ENCODE results near the gene SH2D3A. TPM values are rescaled to one million over a fixed set of nuclear protein-coding genes. Genes with fewer than 3 reads are reported as not detected.

Gene SH2D3A
- polyA plus RNA-seq, 1 donor (not counting 4 experiments of a cell fraction or from before 2014, with no cell fraction given): 24.9 TPM

DNA sequence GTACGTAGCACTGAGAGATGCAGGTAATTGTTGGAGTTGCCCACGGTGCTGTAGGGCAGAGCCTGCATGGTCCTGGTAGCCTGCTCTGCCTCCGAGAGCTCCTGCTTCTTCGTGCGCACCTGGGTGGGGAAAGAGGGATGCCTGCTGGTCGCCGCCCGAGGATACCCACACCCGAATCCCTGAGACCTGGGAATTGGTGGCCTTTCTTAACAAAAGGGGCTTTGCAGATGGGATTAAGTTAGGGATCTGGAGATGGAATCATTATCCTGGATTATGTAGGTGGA, 56.2 kb downstream of the SH2D3A start:
- H3K9me3 ChIP-seq (ENCODE audit: control insufficient read depth, low read depth, low read length): no peaks in the 10 kb centered on the region
- TF ChIP-seq, protein P1, sequence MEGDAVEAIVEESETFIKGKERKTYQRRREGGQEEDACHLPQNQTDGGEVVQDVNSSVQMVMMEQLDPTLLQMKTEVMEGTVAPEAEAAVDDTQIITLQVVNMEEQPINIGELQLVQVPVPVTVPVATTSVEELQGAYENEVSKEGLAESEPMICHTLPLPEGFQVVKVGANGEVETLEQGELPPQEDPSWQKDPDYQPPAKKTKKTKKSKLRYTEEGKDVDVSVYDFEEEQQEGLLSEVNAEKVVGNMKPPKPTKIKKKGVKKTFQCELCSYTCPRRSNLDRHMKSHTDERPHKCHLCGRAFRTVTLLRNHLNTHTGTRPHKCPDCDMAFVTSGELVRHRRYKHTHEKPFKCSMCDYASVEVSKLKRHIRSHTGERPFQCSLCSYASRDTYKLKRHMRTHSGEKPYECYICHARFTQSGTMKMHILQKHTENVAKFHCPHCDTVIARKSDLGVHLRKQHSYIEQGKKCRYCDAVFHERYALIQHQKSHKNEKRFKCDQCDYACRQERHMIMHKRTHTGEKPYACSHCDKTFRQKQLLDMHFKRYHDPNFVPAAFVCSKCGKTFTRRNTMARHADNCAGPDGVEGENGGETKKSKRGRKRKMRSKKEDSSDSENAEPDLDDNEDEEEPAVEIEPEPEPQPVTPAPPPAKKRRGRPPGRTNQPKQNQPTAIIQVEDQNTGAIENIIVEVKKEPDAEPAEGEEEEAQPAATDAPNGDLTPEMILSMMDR (optimal IDR thresholded peaks at IDR 0.05 in 1 of 3, IDR thresholded peaks at IDR 0.05 in 1 of 3, conservative IDR thresholded peaks at IDR 0.05 in 1 of 3; ENCODE audit: extremely low read depth in 1 of 3, insufficient read depth in 2 of 3, low read length in 3 of 3): peak in 1 of 3 experiments; percentile 7
- no peak for TF ChIP-seq EZH2 (IDR thresholded peaks at IDR 0.05; ENCODE audit: low read length)
- peaks cover 25% of the 10 kb centered on the region for H3K27me3 ChIP-seq (ENCODE audit: control insufficient read depth, extremely low read depth, insufficient read depth, low read length)
- DNase-seq (ENCODE audit: low read depth, low spot score) (no peak), FAIRE-seq (no peak)
- no peak overlapping the region for H3K27ac ChIP-seq (ENCODE audit: control insufficient read depth, insufficient read depth, low read length)
- no peaks in the 10 kb centered on the region for H4K20me1 ChIP-seq (ENCODE audit: control insufficient read depth, extremely low read depth, insufficient read depth, low read length)
- no peak overlapping the region for H2AFZ ChIP-seq (ENCODE audit: control insufficient read depth, low read length)
- no peak overlapping the region for H3K4me3 ChIP-seq (ENCODE audit: control insufficient read depth in 2 of 3, extremely low read depth in 1 of 3, insufficient read depth in 2 of 3, low read depth in 1 of 3, low read length in 3 of 3)
- no peaks in the 10 kb centered on the region for H3K79me2 ChIP-seq (ENCODE audit: control insufficient read depth, insufficient read depth, low read length)
- no peak overlapping the region for H3K4me2 ChIP-seq (ENCODE audit: control insufficient read depth, extremely low read depth, insufficient read depth, low read depth, low read length)
- dilution Hi-C loops (cut with MboI; ENCODE audit: extremely low pct_ligation_motif_present, low sequenced_read_pairs): no loop called here
- no peaks in the 10 kb centered on the region for H3K9me1 ChIP-seq (ENCODE audit: control insufficient read depth, extremely low read depth, insufficient read depth, low read length)
- H3K4me1 ChIP-seq (ENCODE audit: control insufficient read depth, extremely low read depth, insufficient read depth, low read length): no peaks in the 10 kb centered on the region
- no peaks in the 10 kb centered on the region for H3K36me3 ChIP-seq (ENCODE audit: control insufficient read depth in 2 of 2, extremely low read depth in 1 of 2, insufficient read depth in 2 of 2, low read length in 2 of 2)
- no peak overlapping the region for H3K9ac ChIP-seq (ENCODE audit: control insufficient read depth, extremely low read depth, insufficient read depth, low read length)

DNA sequence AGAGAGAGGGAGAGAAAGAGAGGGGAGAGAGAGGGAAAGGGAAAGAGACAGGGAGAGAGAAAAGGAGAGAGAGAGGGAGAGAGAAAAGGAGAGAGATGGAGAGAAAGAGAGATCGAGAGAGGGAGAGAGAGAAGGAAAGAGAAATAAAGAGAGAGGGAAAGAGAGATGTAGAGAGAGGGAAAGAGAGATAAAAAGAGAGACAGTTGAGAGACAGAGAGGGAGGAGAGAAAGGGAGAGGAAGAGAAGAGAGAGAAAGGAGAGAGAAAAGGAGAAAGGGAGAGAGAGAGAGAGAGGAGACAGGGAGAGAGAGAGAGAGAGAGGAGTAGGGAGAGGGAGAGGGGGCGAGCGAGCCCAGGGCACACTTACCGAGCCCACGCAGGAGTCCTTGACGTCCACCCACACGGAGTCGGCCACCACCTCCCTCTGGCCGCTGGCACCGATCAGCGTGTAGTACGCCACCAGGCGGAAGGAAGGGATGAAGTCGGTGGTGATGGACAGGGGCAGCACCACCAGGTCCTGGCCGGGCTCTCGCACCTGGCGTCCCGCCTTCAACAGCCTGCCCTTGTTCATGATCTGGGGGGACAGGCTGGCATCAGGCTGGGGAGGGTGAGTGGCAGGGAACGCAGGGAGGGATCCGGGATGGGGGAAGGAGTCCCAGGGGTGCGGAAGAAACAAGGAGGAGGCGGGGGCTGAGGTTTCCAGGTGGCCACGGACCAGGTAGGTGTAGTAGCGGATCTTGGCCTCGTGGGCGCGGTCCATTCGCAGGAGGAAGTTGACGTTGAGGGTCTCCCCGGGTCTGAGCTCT, 56.8 kb downstream of the SH2D3A start:
- no peak overlapping the region for H3K4me3 ChIP-seq (ENCODE audit: control insufficient read depth in 2 of 3, extremely low read depth in 1 of 3, insufficient read depth in 2 of 3, low read depth in 1 of 3, low read length in 3 of 3)
- no peaks in the 10 kb centered on the region for H3K9me1 ChIP-seq (ENCODE audit: control insufficient read depth, extremely low read depth, insufficient read depth, low read length)
- no peak for DNase-seq (ENCODE audit: low read depth, low spot score)
- H3K9me3 ChIP-seq (ENCODE audit: control insufficient read depth, low read depth, low read length): no peaks in the 10 kb centered on the region
- no peak overlapping the region for H3K9ac ChIP-seq (ENCODE audit: control insufficient read depth, extremely low read depth, insufficient read depth, low read length)
- no peaks in the 10 kb centered on the region for H3K79me2 ChIP-seq (ENCODE audit: control insufficient read depth, insufficient read depth, low read length)
- FAIRE-seq: no peak
- no peaks in the 10 kb centered on the region for H4K20me1 ChIP-seq (ENCODE audit: control insufficient read depth, extremely low read depth, insufficient read depth, low read length)
- H3K27ac ChIP-seq (ENCODE audit: control insufficient read depth, insufficient read depth, low read length): no peak overlapping the region
- H3K27me3 ChIP-seq (ENCODE audit: control insufficient read depth, extremely low read depth, insufficient read depth, low read length): peaks cover 25% of the 10 kb centered on the region
- dilution Hi-C loops (cut with MboI; ENCODE audit: extremely low pct_ligation_motif_present, low sequenced_read_pairs): no loop called here
- H3K4me2 ChIP-seq (ENCODE audit: control insufficient read depth, extremely low read depth, insufficient read depth, low read depth, low read length): no peak overlapping the region
- H2AFZ ChIP-seq (ENCODE audit: control insufficient read depth, low read length): no peak overlapping the region
- no peaks in the 10 kb centered on the region for H3K36me3 ChIP-seq (ENCODE audit: control insufficient read depth in 2 of 2, extremely low read depth in 1 of 2, insufficient read depth in 2 of 2, low read length in 2 of 2)
- no peak for TF ChIP-seq EZH2 (IDR thresholded peaks at IDR 0.05; ENCODE audit: low read length)
- TF ChIP-seq, protein P1 (optimal IDR thresholded peaks at IDR 0.05 in 1 of 3, IDR thresholded peaks at IDR 0.05 in 1 of 3, conservative IDR thresholded peaks at IDR 0.05 in 1 of 3; ENCODE audit: extremely low read depth in 1 of 3, insufficient read depth in 2 of 3, low read length in 3 of 3): peak; percentile 6 to 63 (median 17)
- H3K4me1 ChIP-seq (ENCODE audit: control insufficient read depth, extremely low read depth, insufficient read depth, low read length): no peaks in the 10 kb centered on the region
